Measurements from ENCODE around the gene MIB1. TPM values are rescaled to one million over a fixed set of nuclear protein-coding genes. Genes with fewer than 3 reads are reported as not detected.
A peak's percentile ranks its signal among the peaks of the same experiment; 100 is the strongest.

Gene MIB1
- polyA plus RNA-seq, 1 of the 3 experiments (the other 2 are of a cell fraction), result 5.0 TPM

- H3K36me3 ChIP-seq (replicated peaks in 1 of 2; ENCODE audit: control insufficient read depth in 1 of 2, insufficient read depth in 2 of 2, low read length in 1 of 2), result peaks cover 0 to 4% of the 10 kb centered on the region in 2 experiments
- H3K4me2 ChIP-seq, result peak overlapping the region; percentile 51
- H3K79me2 ChIP-seq (ENCODE audit: insufficient read depth), result peaks cover 97% of the 10 kb centered on the region
- H3K27me3 ChIP-seq (ENCODE audit: insufficient read depth), result no peaks in the 10 kb centered on the region
- peaks cover 4% of the 10 kb centered on the region for H3F3A ChIP-seq (replicated peaks; ENCODE audit: insufficient read depth)
- ChIA-PET POLR2A (no interaction called here), CTCF (interaction anchor here (0.7 to 1.3 kb wide), 2 partner anchors 11 to 24 kb away, joined by 3 read pairs; no protein-coding TSS in a partner anchor)
- H3K4me1 ChIP-seq (ENCODE audit: control insufficient read depth in 1 of 2, insufficient read depth in 2 of 2, low read depth in 1 of 2, low read length in 1 of 2), result peaks cover 12 to 13% of the 10 kb centered on the region in 2 experiments; a peak in 3 of 4 replicates
- no peak overlapping the region for H2AFZ ChIP-seq (ENCODE audit: low read depth)
- H3K27ac ChIP-seq (ENCODE audit: low read depth in 2 of 2, low read length in 1 of 2), result peak overlapping the region in 1 of 2 experiments; percentile 51; a peak in 2 of 4 replicates
- no peak for TF ChIP-seq NRF1 (IDR thresholded peaks at IDR 0.05; ENCODE audit: low read depth, low read length)
- TF ChIP-seq ZBTB33 (IDR thresholded peaks at IDR 0.05; ENCODE audit: borderline replicate concordance, low read depth), result no peak
- no peak for TF ChIP-seq USF1 (IDR thresholded peaks at IDR 0.05; ENCODE audit: borderline replicate concordance, low read depth)
- TF ChIP-seq MAX (IDR thresholded peaks at IDR 0.05; ENCODE audit: low read depth), result no peak
- TF ChIP-seq EZH2phosphoT487 (IDR thresholded peaks at IDR 0.05; ENCODE audit: borderline replicate concordance, low read depth), result no peak
- no peak for TF ChIP-seq CHD2 (IDR thresholded peaks at IDR 0.05; ENCODE audit: low read length, partially characterized antibody)
- TF ChIP-seq GABPA (IDR thresholded peaks at IDR 0.05; ENCODE audit: low read depth), result no peak
- no peak for TF ChIP-seq RCOR1 (IDR thresholded peaks at IDR 0.05; ENCODE audit: low read length)
- no peak for TF ChIP-seq RFX5 (IDR thresholded peaks at IDR 0.05; ENCODE audit: low read length)
- no peak for TF ChIP-seq SIN3A (IDR thresholded peaks at IDR 0.05; ENCODE audit: borderline replicate concordance, low read depth, low read length)
- TF ChIP-seq MEF2A (IDR thresholded peaks at IDR 0.05; ENCODE audit: borderline replicate concordance, low read depth), result no peak
- TF ChIP-seq FOXM1 (IDR thresholded peaks at IDR 0.05; ENCODE audit: low read depth), result no peak
- TF ChIP-seq JUND (IDR thresholded peaks at IDR 0.05), result no peak
- no peak for TF ChIP-seq REST (IDR thresholded peaks at IDR 0.05; ENCODE audit: low read depth, low read length)
- no peak for TF ChIP-seq EP300 (IDR thresholded peaks at IDR 0.05; ENCODE audit: borderline replicate concordance in 1 of 2, low read depth in 1 of 2, low read length in 1 of 2)
- H3K9ac ChIP-seq, result no peak overlapping the region
- peaks cover 75% of the 10 kb centered on the region for H4K20me1 ChIP-seq (ENCODE audit: insufficient read depth)
- DNase-seq, result no peak
- H3K9me3 ChIP-seq, result no peaks in the 10 kb centered on the region
- no peaks in the 10 kb centered on the region for H3K9me2 ChIP-seq
- H3K4me3 ChIP-seq (ENCODE audit: low read depth in 2 of 2, low read length in 1 of 2), result no peak overlapping the region
- WGBS (ENCODE audit: low lambda C conversion rate), result 74% methylated on average over 2 of the region's 2 CpGs
Measured at GRCh38 chr18:21747268-21747667, 6.7 kb downstream of the MIB1 start.
